ENCODE data around the gene SLC36A1. TPM values are rescaled to one million over a fixed set of nuclear protein-coding genes. Genes with fewer than 3 reads are reported as not detected.

Gene SLC36A1
- total RNA-seq, 1 donor from 2014 or later: 14.1 TPM

- Mint-ChIP-seq H3K27ac (no peak overlapping the region), H3K4me3 (no peak overlapping the region), H3K4me1 (peaks cover 24% of the 10 kb centered on the region), H3K36me3 (ENCODE audit: low read depth) (peaks cover 11% of the 10 kb centered on the region), H3K9me3 (no peaks in the 10 kb centered on the region), H3K27me3 (no peaks in the 10 kb centered on the region)
- TF ChIP-seq, protein P1, sequence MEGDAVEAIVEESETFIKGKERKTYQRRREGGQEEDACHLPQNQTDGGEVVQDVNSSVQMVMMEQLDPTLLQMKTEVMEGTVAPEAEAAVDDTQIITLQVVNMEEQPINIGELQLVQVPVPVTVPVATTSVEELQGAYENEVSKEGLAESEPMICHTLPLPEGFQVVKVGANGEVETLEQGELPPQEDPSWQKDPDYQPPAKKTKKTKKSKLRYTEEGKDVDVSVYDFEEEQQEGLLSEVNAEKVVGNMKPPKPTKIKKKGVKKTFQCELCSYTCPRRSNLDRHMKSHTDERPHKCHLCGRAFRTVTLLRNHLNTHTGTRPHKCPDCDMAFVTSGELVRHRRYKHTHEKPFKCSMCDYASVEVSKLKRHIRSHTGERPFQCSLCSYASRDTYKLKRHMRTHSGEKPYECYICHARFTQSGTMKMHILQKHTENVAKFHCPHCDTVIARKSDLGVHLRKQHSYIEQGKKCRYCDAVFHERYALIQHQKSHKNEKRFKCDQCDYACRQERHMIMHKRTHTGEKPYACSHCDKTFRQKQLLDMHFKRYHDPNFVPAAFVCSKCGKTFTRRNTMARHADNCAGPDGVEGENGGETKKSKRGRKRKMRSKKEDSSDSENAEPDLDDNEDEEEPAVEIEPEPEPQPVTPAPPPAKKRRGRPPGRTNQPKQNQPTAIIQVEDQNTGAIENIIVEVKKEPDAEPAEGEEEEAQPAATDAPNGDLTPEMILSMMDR (IDR thresholded peaks at IDR 0.05): no peak
- CTCF ChIA-PET: no interaction called here
- intact Hi-C loops (cut with micrococcal nuclease): no loop called here
- DNase-seq (no peak), ATAC-seq (ENCODE audit: low read depth) (no peak)
- POLR2A ChIA-PET: no interaction called here
Measured at GRCh38 chr5:151451626-151452520, 4.5 kb downstream of the SLC36A1 start.

- ChIA-PET CTCF (interaction anchor here (0.7 kb wide), 1 partner anchor 180 kb away, joined by 4 read pairs; no protein-coding TSS in a partner anchor), POLR2A (interaction anchor here (0.6 kb wide), 1 partner anchor 13 kb away, joined by 3 read pairs; no protein-coding TSS in a partner anchor)
- DNase-seq (no peak), ATAC-seq (ENCODE audit: low read depth) (no peak)
- Mint-ChIP-seq H3K36me3 (ENCODE audit: low read depth) (peaks cover 12% of the 10 kb centered on the region), H3K27me3 (no peaks in the 10 kb centered on the region), H3K9me3 (no peaks in the 10 kb centered on the region), H3K4me3 (no peak overlapping the region), H3K27ac (no peak overlapping the region), H3K4me1 (peaks cover 6% of the 10 kb centered on the region)
- TF ChIP-seq, protein P1 (IDR thresholded peaks at IDR 0.05): no peak
- intact Hi-C loops (cut with micrococcal nuclease): no loop called here
Measured at GRCh38 chr5:151454166-151454565, 6.8 kb downstream of the SLC36A1 start.

DNA sequence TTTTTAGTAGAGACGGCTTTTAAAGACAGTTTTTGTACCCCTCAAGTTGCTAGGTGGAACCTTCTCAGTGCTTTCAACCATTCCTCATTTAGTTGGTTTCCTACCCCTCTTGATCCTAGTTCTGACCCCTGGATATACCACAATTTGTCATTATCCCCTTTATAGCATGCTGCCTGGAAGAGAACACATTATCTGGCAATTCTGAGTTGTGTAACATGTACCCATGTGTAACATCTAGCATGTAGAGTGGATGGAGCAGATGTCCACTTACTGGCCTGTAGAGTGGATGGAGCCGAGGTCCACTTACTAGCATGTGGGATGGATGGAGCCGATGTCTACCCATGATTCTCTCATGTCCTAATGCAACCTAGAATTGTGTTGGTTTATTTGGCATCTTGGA lies 7.5 kb downstream of the SLC36A1 start:
- CTCF ChIA-PET: no interaction called here
- no peaks in the 10 kb centered on the region for H3K27me3 Mint-ChIP-seq

DNA sequence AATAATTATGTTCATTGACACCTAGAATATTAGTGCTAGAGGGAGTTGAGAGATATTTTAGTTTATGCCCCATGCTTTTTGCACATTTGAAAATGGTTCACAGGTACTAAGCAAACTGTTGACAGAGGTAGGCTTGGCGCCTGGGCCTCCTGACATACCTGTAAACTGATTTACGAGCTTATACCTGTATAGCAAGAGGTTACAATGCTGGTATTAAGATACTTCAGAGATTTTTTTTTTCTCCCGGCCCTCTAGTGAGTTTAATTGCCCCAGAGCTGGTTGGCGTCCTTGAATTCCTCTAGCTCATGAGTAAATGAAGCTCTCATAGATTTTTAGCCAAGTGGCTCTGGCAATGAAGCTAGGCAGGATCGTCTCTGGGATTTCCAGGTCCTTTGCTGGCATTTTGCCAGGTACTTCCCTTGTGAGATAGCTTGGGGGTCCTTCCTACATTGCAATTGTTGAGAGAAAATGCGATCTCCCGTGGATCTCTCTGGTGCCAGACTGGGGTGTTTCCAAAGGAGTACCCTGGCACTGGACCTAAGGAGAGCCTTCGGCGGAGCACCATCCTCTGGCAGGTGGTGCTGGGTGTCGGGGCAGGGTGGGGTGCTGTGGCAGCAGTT lies 9.0 kb downstream of the SLC36A1 start:
- POLR2A ChIA-PET: no interaction called here
- no peak overlapping the region for H3K27ac Mint-ChIP-seq

More for the DNA sequence above, 7.5 kb downstream of the SLC36A1 start:
- DNase-seq: no peak
- Mint-ChIP-seq H3K4me3 (no peak overlapping the region), H3K27ac (no peak overlapping the region), H3K36me3 (ENCODE audit: low read depth) (peaks cover 17% of the 10 kb centered on the region), H3K4me1 (peaks cover 2% of the 10 kb centered on the region), H3K9me3 (no peaks in the 10 kb centered on the region)
- TF ChIP-seq, protein P1 (IDR thresholded peaks at IDR 0.05): no peak
- intact Hi-C loops (cut with micrococcal nuclease): no loop called here
- POLR2A ChIA-PET: no interaction called here
- no peak for ATAC-seq (ENCODE audit: low read depth)

More for the DNA sequence above, 9.0 kb downstream of the SLC36A1 start:
- Mint-ChIP-seq H3K9me3 (no peaks in the 10 kb centered on the region), H3K27me3 (no peaks in the 10 kb centered on the region), H3K36me3 (ENCODE audit: low read depth) (peaks cover 24% of the 10 kb centered on the region), H3K4me1 (no peaks in the 10 kb centered on the region), H3K4me3 (no peak overlapping the region)
- intact Hi-C loops (cut with micrococcal nuclease): no loop called here
- ATAC-seq (ENCODE audit: low read depth): no peak
- CTCF ChIA-PET: interaction anchor here (1.6 kb wide), 1 partner anchor 9 kb away, joined by 6 read pairs; the partner anchor contains the start of gene SLC36A1
- TF ChIP-seq, protein P1 (IDR thresholded peaks at IDR 0.05): no peak
- DNase-seq: no peak

Measured in activated B cell treated with CpG ODN at 0.5 μM for 24 hours (primary cell).